ENCODE data around the gene XRCC4.

- TF ChIP-seq CTCF (IDR thresholded peaks at IDR 0.05; ENCODE audit: low read depth, low read length) (no peak), POLR2A (IDR thresholded peaks at IDR 0.05; ENCODE audit: extremely low read depth, insufficient read length) (no peak), MAX (IDR thresholded peaks at IDR 0.05; ENCODE audit: low read depth, low read length) (no peak), MYC (IDR thresholded peaks at IDR 0.05; ENCODE audit: low read depth, low read length) (no peak)
These were observed 32.4 kb upstream of the XRCC4 start for GRCh38 chr5:83044926-83045325.

Measured in NB4 (cell line).